ENCODE results near the gene ITGB2. TPM values are rescaled to one million over a fixed set of nuclear protein-coding genes. Genes with fewer than 3 reads are reported as not detected.

ITGB2 gene
- polyA plus RNA-seq, 4 donors, result 7.3 to 18.8 (median 13.6) TPM

DNA sequence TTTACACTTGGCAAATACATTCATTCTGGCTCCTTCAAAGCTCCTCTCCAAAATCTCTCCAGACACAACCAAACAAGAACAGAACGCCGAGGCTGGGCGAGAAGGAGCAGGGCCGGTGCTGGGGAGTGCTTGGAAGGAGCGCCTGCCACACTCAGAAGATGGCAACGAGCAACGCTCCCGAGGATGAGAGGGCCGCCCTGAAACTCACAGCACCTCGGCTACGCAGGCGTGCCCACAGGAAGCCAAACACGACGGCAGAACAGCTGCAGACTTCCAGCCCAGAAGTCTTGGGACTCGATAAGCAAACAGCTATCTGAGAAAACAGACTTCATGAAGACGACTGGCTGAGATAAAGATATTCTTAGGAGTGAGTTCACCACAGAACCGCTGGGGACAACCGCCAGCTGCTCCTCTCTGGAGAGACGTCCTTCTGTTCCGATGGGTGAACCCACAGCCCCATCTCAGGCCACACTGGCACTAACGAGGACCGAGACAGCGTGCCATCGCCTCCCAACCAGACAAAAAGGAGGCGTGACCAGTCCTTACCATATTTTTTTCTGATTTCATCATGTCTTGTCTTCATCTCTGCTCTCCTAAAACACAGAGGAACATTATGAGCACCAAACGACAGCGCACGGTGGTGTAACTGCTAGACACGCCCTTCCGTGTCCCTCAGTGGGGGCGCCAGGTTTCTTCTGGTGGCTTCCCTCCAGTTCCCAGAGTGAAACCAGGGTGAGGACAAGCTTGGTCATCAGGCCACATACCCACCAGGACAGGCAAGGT lies 65.8 kb downstream of the ITGB2 start:
- no peak for DNase-seq (ENCODE audit: low read depth in 4 of 4, low spot score in 3 of 4)

DNA sequence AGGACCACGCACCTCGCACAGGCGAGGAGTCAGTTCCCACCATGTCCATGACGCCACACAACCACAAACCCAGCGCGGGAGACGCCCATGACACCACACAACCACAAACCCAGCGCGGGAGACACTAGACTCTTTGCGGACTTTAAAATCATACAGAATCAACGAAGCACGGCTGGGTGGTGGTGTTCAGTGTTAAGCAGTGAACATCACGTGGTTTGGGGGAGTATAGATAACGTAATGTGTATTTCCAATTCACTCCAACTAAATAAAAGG lies 66.4 kb downstream of the ITGB2 start:
- DNase-seq (ENCODE audit: low read depth in 4 of 4, low spot score in 3 of 4), result no peak

GRCh38 chr21:44853601-44854390 lies 66.9 kb downstream of the ITGB2 start:
- DNase-seq (ENCODE audit: low read depth in 4 of 4, low spot score in 3 of 4), result no peak

GRCh38 chr21:44850905-44851657 lies 69.6 kb downstream of the ITGB2 start:
- DNase-seq (ENCODE audit: low read depth in 4 of 4, low spot score in 3 of 4), result no peak

DNA sequence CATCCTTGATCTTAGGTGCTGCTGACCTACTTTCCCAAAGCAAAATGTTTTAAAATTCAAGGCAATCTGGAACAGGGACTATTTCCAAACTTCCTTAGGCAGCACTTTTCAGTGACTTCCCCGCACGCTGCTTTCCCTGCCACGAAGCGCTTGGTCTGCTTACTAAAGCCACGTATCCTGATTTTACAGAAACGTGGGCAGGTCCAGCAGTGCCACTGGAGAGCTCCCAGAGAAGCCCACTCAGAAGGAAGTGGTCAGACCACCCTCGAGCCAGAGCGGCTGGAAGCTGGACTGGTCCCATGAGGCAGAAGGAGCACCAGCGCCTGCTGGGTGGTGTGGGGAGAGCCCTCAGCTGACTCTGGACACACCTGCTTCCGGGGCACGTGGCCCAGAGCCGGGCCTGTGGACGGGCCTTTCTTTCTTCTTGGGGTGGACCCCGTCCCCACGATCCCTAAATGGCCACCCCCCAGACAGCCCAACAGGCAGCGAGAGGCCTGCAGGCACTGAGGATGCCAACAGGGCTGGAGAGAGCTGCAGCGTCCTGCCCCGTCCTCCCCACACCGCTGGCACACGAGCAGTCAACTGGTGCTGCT lies 70.4 kb downstream of the ITGB2 start:
- no peak for DNase-seq (ENCODE audit: low read depth in 4 of 4, low spot score in 3 of 4)

GRCh38 chr21:44849616-44850130 lies 71.0 kb downstream of the ITGB2 start:
- DNase-seq (ENCODE audit: low read depth in 4 of 4, low spot score in 3 of 4), result no peak

DNA sequence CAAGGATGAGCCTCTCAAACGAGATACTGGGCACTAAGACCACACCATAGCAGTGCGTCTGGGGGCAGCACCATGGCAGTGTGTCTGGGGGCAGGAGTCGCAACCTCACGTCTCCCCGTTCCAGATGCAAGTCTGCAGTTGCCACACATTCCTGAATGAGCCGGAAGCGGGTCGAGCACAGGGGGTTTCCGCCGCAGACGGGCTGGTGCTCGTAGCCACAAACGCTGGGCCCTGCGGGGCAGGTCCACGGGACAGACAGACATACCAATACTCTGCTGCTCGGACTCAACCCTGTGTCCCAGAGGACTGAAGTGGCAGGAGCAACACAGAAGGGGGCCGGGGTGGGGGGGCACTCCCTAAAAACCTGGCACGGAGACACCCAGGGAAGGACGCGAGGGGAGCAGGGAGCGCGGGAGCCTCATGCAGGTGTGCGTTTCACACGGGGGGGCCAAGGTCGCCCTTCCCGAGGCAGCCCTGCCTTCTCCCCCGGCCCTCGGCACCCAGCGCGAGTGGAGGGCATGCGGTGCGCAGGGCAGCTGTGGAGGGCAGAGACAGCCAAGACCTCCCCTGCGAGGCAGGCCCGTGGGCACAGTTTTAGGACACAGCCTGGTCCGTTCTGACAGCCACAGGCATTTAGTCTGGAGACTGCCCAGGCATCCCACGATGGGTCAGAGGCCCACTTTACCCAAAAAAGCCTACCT lies 71.7 kb downstream of the ITGB2 start:
- DNase-seq (ENCODE audit: low read depth in 4 of 4, low spot score in 3 of 4), result no peak

- no peak for DNase-seq (ENCODE audit: low read depth in 4 of 4, low spot score in 3 of 4)
These were observed 73.2 kb downstream of the ITGB2 start for GRCh38 chr21:44847261-44848056.

- no peak for DNase-seq (ENCODE audit: low read depth in 4 of 4, low spot score in 3 of 4)
These were observed 74.0 kb downstream of the ITGB2 start for GRCh38 chr21:44846485-44847260.

DNA sequence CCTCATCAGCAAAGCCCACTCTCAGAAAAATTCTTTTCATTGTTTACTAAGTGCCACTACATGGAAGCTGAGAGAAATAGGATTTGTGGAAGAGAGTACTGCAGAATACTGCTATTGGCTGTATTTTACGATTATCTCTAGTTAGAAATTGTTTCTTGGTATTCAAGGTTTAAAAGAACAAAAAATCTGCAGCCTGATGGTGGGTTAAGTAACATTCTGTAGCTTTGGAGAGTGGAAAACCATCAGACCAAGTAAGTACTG lies 74.5 kb downstream of the ITGB2 start:
- DNase-seq (ENCODE audit: low read depth in 4 of 4, low spot score in 3 of 4), result no peak

GRCh38 chr21:44845418-44846223 lies 75.1 kb downstream of the ITGB2 start:
- no peak for DNase-seq (ENCODE audit: low read depth in 4 of 4, low spot score in 3 of 4)

GRCh38 chr21:44844256-44844655 lies 76.4 kb downstream of the ITGB2 start:
- DNase-seq (ENCODE audit: low read depth in 4 of 4, low spot score in 3 of 4), result no peak

DNA sequence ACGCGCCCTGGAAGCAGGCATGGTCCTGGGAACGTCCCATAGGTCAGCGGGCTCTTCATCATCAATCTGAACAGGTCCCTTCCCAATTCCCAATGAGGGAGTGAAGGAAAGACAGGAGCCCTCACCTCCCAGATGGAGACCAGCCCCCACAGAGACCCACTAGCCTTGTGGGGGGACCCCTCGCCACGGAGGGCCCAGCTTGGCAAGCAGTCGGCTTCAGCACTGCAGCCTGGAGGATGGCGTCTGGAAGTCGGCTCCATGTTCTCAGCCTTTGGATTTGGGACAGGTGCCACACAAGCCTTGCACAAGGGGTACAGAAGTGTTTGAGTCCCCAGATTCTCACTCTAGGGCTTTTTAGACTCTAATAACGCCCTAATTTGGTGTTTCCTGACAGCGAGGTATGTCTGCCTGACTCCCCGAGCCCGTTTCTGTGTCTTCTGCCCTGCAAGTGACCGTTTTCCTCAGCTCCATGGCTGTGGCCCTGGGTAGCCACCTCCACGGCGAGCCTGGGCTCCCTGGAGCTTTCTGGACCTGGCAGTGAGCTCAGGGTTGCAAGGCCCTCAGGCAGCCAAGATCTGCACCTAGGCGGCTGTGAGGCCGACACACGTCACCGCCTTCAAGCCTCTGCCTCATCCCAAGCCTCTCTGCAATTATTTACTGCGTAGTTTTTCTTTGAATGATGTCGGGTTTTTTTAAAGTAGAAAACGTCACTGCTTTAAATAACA lies 77.8 kb downstream of the ITGB2 start:
- no peak for DNase-seq (ENCODE audit: low read depth in 4 of 4, low spot score in 3 of 4)

DNA sequence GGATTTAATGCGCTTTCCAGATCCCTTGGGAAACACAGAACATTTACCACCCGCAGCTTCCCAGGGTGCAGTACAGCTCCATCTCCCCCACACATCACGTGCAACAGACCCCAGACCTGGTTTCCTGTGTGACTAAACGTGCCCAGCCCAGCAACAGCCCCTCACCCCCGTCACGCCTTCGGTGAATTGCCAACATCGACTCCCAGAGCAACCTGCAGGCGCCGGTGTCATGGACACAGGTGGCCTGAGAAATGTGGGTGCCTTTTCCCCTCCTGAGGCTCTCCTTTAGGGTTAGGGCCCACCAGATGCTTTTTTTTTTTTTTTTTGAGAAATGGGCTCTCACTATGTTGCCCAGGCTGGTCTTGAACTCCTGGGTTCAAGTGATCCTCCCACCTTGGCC lies 78.6 kb downstream of the ITGB2 start:
- DNase-seq (ENCODE audit: low read depth in 4 of 4, low spot score in 3 of 4), result no peak

DNA sequence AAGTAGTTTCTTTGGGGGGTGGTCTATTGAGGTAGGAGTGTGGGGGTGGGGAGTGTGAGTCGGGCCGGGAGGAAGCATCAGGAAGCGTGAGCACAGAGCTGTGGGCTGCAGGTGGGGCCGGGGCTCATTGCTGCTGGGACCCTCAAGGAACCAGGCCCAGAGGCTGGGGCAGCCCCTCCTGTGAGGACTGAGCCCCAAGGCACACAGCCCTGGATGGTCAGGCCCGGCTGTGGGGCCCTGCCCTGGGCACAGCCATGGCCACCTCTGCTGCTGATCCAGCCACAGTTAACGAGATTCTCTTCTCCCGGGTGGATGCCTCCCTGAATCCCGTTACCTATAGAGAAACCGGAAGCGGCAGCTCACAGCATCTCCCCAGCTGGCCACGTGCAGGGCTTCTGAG lies 79.9 kb downstream of the ITGB2 start:
- no peak for DNase-seq (ENCODE audit: low read depth in 4 of 4, low spot score in 3 of 4)

DNA sequence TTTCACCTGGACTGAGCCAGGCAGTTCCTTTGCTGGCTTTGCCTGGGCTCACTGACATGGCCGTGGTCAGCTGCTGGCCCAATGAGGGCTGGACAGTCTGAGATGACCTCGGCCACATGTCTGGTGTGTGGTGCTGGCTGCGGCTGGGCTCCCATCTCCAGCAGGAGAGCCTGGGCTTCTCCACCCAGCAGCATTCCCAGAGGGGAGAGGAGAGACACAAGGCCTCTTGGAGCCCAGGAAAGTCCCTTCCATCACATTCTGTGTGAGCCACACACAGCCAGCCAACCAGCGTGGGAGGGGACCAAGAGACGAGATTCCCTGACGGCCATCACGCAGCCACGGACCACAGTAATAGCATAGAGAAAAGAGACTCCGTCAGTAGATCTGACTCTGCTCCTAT lies 81.7 kb downstream of the ITGB2 start:
- no peak for DNase-seq (ENCODE audit: low read depth in 4 of 4, low spot score in 3 of 4)

GRCh38 chr21:44838039-44838895 lies 82.4 kb downstream of the ITGB2 start:
- no peak for DNase-seq (ENCODE audit: low read depth in 4 of 4, low spot score in 3 of 4)

All from left renal pelvis (tissue), 4 donors.